H1 (cell line): ENCODE data around the gene LUC7L3.

Experiments used
- CTCF ChIP-seq, 3 experiments: IDR thresholded peaks; 1 replicate in 2 of 3; 2 replicates in 1 of 3; pipeline versions ENCODE4 v1.5.1 to v1.6.1; 2011; ENCODE audit warnings: low read length in 3 of 3, mild to moderate bottlenecking in 3 of 3, inconsistent platforms in 2 of 3, low read depth in 1 of 3, moderate library complexity in 1 of 3; ENCODE audit not compliant: insufficient read depth in 1 of 3; ENCODE audit errors: control extremely low read depth in 1 of 3
- POLR2AphosphoS5 ChIP-seq: IDR thresholded peaks from 2 replicates; pipeline ENCODE4 v1.6.1; 2011; ENCODE audit warnings: low read depth, low read length
- RBBP5 ChIP-seq: IDR thresholded peaks from 2 replicates; pipeline ENCODE4 v1.7.1; 2012; ENCODE audit warnings: low read depth, mild to moderate bottlenecking, inconsistent platforms, low read length, moderate library complexity, borderline replicate concordance

GRCh38 chr17:50719924-50720794 is 756 bp downstream of the LUC7L3 start:
- no peak for TF ChIP-seq CTCF (IDR thresholded peaks at IDR 0.05; ENCODE audit: control extremely low read depth in 1 of 3, insufficient read depth in 1 of 3, low read depth in 1 of 3, low read length in 3 of 3)
- TF ChIP-seq RBBP5, result no peak
- TF ChIP-seq POLR2AphosphoS5, result no peak
